ENCODE measurements around the gene TMC7.

DNA sequence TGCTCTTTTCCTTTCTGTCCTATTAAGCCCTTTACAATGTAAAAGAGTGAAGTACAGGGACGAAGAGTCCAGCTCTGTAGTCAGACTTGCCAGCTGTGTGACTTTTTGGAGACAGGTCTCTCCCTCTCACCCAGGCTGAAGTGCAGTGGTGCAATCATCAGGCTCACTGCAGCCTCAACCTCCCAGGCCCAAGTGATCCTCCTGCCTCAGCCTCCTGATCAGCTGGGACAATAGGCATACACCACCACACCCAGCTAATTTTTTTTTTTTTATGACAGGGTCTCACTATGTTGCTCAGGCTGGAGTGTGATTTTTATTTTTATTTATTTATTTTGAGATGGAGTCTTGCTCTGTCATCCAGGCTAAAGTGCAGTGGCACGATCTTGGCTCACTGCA, 122.9 kb downstream of the TMC7 start:
- TF ChIP-seq CTCF (IDR thresholded peaks at IDR 0.05; ENCODE audit: insufficient read depth, low read depth, low read length) = no peak
- TF ChIP-seq EZH2 (IDR thresholded peaks at IDR 0.05; ENCODE audit: insufficient read depth, low read length) = no peak
